WERI-Rb-1 (cell line): Measurements from ENCODE around the gene SLIT3.

Experiments used
- DNase-seq: peaks from one replicate; pipeline ENCODE4 v3.0.0-alpha.2; 2020
- H3K27ac ChIP-seq: fragments of 250-450 bp; sonication (Bioruptor Pico); 2 replicates; pipeline ENCODE4 v1.5.1; 2020; ENCODE audit warnings: mild to moderate bottlenecking, moderate library complexity
- H3K27me3 ChIP-seq: fragments of 250-450 bp; sonication (Bioruptor Pico); 2 replicates; pipeline ENCODE4 v1.5.1; 2021; ENCODE audit warnings: mild to moderate bottlenecking, low read depth, moderate library complexity; ENCODE audit not compliant: insufficient read depth, severe bottlenecking
- H3K36me3 ChIP-seq: fragments of 250-450 bp; sonication (Bioruptor Pico); 2 replicates; pipeline ENCODE4 v1.5.1; 2020; ENCODE audit warnings: mild to moderate bottlenecking, moderate library complexity
- H3K4me3 ChIP-seq: 2 replicates; pipeline ENCODE4 v1.5.1; 2011; ENCODE audit warnings: low read depth, mild to moderate bottlenecking, control low read depth, low read length
- H3K9me3 ChIP-seq: fragments of 250-450 bp; sonication (Bioruptor Pico); 2 replicates; pipeline ENCODE4 v1.5.1; 2021; ENCODE audit warnings: mild to moderate bottlenecking, moderate library complexity; ENCODE audit not compliant: severe bottlenecking
- TF ChIP-seq, protein P1 (sequence below): IDR thresholded peaks from 2 replicates; pipeline ENCODE4 v1.5.1; 2011; ENCODE audit warnings: low read depth, mild to moderate bottlenecking, control low read depth, inconsistent platforms, low read length

Gene SLIT3

GRCh38 chr5:168765086-168765550 is 535.8 kb downstream of the SLIT3 start:
- no peaks in the 10 kb centered on the region for H3K36me3 ChIP-seq
- H3K27ac ChIP-seq, result no peak overlapping the region
- TF ChIP-seq, protein P1, sequence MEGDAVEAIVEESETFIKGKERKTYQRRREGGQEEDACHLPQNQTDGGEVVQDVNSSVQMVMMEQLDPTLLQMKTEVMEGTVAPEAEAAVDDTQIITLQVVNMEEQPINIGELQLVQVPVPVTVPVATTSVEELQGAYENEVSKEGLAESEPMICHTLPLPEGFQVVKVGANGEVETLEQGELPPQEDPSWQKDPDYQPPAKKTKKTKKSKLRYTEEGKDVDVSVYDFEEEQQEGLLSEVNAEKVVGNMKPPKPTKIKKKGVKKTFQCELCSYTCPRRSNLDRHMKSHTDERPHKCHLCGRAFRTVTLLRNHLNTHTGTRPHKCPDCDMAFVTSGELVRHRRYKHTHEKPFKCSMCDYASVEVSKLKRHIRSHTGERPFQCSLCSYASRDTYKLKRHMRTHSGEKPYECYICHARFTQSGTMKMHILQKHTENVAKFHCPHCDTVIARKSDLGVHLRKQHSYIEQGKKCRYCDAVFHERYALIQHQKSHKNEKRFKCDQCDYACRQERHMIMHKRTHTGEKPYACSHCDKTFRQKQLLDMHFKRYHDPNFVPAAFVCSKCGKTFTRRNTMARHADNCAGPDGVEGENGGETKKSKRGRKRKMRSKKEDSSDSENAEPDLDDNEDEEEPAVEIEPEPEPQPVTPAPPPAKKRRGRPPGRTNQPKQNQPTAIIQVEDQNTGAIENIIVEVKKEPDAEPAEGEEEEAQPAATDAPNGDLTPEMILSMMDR, result no peak
- H3K4me3 ChIP-seq, result no peak overlapping the region
- no peak for DNase-seq
- peaks cover 6% of the 10 kb centered on the region for H3K9me3 ChIP-seq
- peaks cover 91% of the 10 kb centered on the region for H3K27me3 ChIP-seq

DNA sequence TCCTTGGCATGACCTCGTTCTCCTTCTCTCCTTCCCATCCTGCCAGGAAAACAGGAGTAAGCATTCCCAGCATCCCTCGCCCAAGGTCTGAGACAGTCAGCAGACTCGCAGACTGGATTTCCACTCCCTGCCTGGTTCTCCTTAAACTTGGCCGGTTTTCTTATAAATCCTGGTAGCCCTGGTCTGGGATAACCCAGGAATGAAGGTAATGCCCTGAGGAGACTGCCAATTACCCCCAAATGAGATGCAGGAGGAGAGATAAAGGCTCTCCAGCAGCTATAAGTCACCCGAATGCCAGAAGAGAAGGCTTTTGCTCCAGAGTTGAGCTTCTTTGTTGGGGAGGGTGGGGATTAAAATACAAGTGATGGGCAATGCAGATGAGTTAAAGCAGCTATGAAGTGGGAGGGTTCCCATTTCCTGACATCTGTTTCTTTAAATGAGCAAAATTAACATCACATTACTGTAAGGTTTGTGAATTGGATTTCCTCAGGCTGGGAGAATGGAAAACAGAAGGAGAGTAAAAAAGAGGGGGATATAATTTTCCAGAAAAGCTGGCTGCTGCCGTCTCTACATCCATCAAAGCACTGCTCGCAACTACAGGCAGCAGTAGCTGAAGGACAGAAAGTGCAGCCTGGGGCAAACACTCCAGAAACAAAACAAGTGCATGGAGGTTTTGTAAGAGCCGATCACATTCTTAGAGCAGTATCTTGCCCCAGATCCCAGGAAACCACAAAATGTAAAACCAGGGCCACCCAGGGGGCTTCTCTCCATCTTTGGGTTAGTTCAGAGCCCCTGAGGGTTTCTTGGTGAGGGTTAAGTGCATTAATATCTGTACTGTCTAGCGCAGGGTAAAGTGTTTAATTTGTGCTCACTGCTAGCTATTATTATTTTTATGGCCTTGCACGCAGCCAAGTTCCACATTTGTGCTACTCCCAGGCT is 544.2 kb downstream of the SLIT3 start:
- Histone ChIP-seq H3K27me3 (peaks cover 94% of the 10 kb centered on the region), H3K36me3 (no peaks in the 10 kb centered on the region), H3K4me3 (no peak overlapping the region), H3K9me3 (no peaks in the 10 kb centered on the region), H3K27ac (no peak overlapping the region)
- TF ChIP-seq, protein P1, result no peak
- no peak for DNase-seq

DNA sequence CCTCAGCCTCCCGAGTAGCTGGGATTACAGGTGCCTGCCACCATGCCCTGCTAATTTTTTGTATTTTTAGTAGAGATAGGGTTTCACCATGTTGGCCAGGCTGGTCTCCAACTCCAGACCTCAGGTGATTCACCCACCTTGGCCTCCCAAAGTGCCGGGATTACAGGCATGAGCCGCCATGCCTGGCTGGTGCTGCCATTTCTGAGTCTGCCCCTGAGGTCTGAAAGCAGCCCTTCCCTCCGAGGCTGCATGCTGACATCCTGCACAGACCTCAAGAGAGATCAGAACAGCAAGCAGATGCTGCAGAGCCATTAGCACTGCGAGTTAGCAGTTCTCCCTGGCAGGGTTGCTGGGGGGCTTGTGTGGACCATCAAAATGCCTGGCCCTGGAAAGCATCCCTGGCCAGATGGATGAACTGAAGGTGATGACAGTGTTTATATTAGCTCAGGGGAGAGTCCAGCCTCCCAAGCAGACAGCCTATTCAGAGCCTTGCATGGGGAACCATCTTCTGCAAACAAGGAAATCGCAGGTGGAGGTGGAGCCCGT is 545.3 kb downstream of the SLIT3 start:
- TF ChIP-seq, protein P1, result no peak
- Histone ChIP-seq H3K9me3 (no peaks in the 10 kb centered on the region), H3K27ac (no peak overlapping the region), H3K36me3 (no peaks in the 10 kb centered on the region), H3K27me3 (peaks cover 96% of the 10 kb centered on the region), H3K4me3 (no peak overlapping the region)
- no peak for DNase-seq

- DNase-seq, result no peak
- no peaks in the 10 kb centered on the region for H3K36me3 ChIP-seq
- H3K27me3 ChIP-seq, result peaks cover 97% of the 10 kb centered on the region
- H3K4me3 ChIP-seq, result no peak overlapping the region
- no peak overlapping the region for H3K27ac ChIP-seq
- H3K9me3 ChIP-seq, result no peaks in the 10 kb centered on the region
- TF ChIP-seq, protein P1, result no peak
These were observed 547.2 kb downstream of the SLIT3 start for GRCh38 chr5:168753691-168754254.

- H3K9me3 ChIP-seq, result no peaks in the 10 kb centered on the region
- no peak overlapping the region for H3K4me3 ChIP-seq
- TF ChIP-seq, protein P1, result no peak
- no peak for DNase-seq
- H3K36me3 ChIP-seq, result no peaks in the 10 kb centered on the region
- H3K27me3 ChIP-seq, result peaks cover 97% of the 10 kb centered on the region
- H3K27ac ChIP-seq, result no peak overlapping the region
These were observed 548.3 kb downstream of the SLIT3 start for GRCh38 chr5:168752416-168753190.
